Body of pancreas (tissue), 4 donors: ENCODE data around the gene TGFB2. TPM values are rescaled to one million over a fixed set of nuclear protein-coding genes. Genes with fewer than 3 reads are reported as not detected.

ENCODE experiments used
- ATAC-seq: fragments of 150-250 bp; one replicate; pipeline ENCODE4 v1.9.1; 2016
- DNase-seq, 4 donors: peaks; one replicate each; pipeline ENCODE4 v3.0.0-alpha.2; 2019
- H3K27ac ChIP-seq, 4 donors: fragments of 200-600 bp; sonication (generic); 1 replicate in 3 of 4; 2 replicates in 1 of 4; pipeline versions ENCODE4 v1.5.1 to v1.6.1; 2016 to 2019; ENCODE audit warnings: mild to moderate bottlenecking in 1 of 4, mixed read lengths in 1 of 4, moderate library complexity in 1 of 4
- H3K27me3 ChIP-seq, 2 donors: fragments of 200-600 bp; sonication (generic); one replicate each; pipeline ENCODE4 v1.6.0; 2016; ENCODE audit warnings: mild to moderate bottlenecking in 1 of 2
- H3K36me3 ChIP-seq, 2 donors: fragments of 200-600 bp; sonication (generic); replicated peaks in 1 of 2; 2 replicates each; pipeline ENCODE4 v1.5.1; 2016; ENCODE audit warnings: low read depth in 2 of 2; ENCODE audit not compliant: insufficient read depth in 1 of 2
- H3K4me1 ChIP-seq: fragments of 200-600 bp; sonication (generic); one replicate; pipeline ENCODE4 v1.6.0; 2016
- H3K4me3 ChIP-seq, 2 donors: fragments of 200-600 bp; sonication (generic); 1 replicate in 1 of 2; 2 replicates in 1 of 2; pipeline ENCODE4 v1.5.1; 2016 to 2019
- H3K9me3 ChIP-seq, 3 donors: fragments of 200-600 bp; sonication (generic); 1 replicate in 2 of 3; 2 replicates in 1 of 3; pipeline ENCODE4 v1.5.1; 2016
- POLR2A ChIP-seq, 3 donors: fragments of 450-650 bp; IDR thresholded peaks; one replicate each; pipeline ENCODE4 v1.6.1; 2016; ENCODE audit warnings: antibody characterized with exemption in 3 of 3, mild to moderate bottlenecking in 2 of 3
- WGBS, 2 donors: methylation state at CpG; one replicate each; pipeline ENCODE4 v1.1.5; 2017; 5-methylcytosine and 5-hydroxymethylcytosine counted together
- intact Hi-C: fragments of 100-400 bp; cut with DNase I; formaldehyde crosslinking; loops from one replicate; pipeline ENCODE4 v1.15.1; 2023
- total RNA-seq, 2 donors: library from RNA; depleted of rRNA; stranded (reverse); fragments of >200 nt; gene quantifications; one replicate each; pipeline ENCODE4 v1.1.0, GENCODE V29; 2016
- TF ChIP-seq, protein P1 (sequence below), 7 experiments: fragments of 450-650 bp in 4 of 7; fragments of 200-600 bp in 3 of 7; sonication (generic) in 3 of 7; IDR thresholded peaks; one replicate each; pipeline ENCODE4 v1.5.1; 2016 to 2019; ENCODE audit warnings: antibody characterized with exemption in 7 of 7

TGFB2 gene
- total RNA-seq, 2 donors from 2014 or later = 4.3 to 4.9 TPM

DNA sequence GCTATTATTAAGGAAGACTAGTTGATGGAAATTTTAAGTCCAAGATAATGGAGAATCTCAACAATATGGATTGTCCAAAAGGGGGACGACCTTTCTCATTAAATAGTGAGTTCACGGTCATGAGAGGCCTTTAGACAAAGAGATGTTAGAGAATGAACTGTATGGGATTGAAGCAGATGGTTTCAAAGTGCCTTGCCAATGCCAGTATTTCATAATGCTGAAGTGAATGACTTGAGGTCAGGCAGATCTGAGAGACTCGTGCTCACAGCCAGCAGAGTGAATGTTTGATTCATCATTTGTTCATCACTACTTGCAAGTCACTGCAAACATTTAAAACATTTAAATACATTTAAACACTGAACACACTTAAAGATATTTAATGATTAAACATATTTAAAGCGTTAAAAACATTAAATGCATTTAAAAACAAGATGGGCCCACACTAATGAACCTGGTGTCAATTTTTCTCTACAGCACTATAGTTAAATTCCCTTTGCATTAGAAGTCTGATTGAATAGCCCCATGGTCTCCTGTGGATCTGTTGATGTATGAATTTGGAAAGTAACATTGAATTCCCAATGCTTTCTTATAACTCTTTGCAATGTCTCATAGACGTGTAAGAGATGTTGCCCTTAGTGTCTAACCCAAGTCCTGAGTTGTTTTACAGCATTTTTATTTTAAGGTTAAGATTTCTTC is 80.7 kb downstream of the TGFB2 start:
- H3K9me3 ChIP-seq = no peaks in the 10 kb centered on the region
- peak overlapping the region in 1 of 4 donors; percentile 36 for H3K27ac ChIP-seq
- WGBS, 2 donors = 40 to 46% methylated on average over 5 of the region's 5 CpGs

DNA sequence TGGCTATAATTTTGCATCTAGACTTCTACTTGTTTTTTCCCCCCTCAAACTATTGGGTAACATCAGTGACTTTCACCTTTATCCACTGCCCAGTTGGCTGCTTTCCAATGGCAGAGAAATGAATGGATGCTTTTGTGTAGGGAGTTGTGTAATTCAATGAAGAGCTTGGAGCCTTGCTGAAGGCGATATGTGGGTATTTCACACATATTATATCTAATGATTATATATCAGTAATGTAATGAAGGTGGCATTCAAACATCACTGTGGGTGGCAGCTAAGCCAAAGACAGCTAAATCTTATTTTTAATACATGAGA is 81.2 kb downstream of the TGFB2 start:
- Histone ChIP-seq H3K27me3 (no peaks in the 10 kb centered on the region), H3K27ac (peak overlapping the region in 2 of 4 donors; percentile 15 to 36), H3K9me3 (no peaks in the 10 kb centered on the region), H3K4me3 (no peak overlapping the region), H3K36me3 (no peaks in the 10 kb centered on the region), H3K4me1 (no peaks in the 10 kb centered on the region)
- no peak for TF ChIP-seq POLR2A (IDR thresholded peaks at IDR 0.05)
- peak; percentile 27 to 63 (median 55) for DNase-seq
- ATAC-seq = peak; percentile 70
- intact Hi-C loops = no loop called here
- WGBS, 2 donors = 29% methylated on average over 1 of the region's 1 CpG

More for the DNA sequence above, 80.7 kb downstream of the TGFB2 start:
- Histone ChIP-seq H3K36me3 (no peaks in the 10 kb centered on the region), H3K4me1 (no peaks in the 10 kb centered on the region), H3K4me3 (no peak overlapping the region), H3K27me3 (no peaks in the 10 kb centered on the region)
- ATAC-seq = no peak
- TF ChIP-seq, protein P1, sequence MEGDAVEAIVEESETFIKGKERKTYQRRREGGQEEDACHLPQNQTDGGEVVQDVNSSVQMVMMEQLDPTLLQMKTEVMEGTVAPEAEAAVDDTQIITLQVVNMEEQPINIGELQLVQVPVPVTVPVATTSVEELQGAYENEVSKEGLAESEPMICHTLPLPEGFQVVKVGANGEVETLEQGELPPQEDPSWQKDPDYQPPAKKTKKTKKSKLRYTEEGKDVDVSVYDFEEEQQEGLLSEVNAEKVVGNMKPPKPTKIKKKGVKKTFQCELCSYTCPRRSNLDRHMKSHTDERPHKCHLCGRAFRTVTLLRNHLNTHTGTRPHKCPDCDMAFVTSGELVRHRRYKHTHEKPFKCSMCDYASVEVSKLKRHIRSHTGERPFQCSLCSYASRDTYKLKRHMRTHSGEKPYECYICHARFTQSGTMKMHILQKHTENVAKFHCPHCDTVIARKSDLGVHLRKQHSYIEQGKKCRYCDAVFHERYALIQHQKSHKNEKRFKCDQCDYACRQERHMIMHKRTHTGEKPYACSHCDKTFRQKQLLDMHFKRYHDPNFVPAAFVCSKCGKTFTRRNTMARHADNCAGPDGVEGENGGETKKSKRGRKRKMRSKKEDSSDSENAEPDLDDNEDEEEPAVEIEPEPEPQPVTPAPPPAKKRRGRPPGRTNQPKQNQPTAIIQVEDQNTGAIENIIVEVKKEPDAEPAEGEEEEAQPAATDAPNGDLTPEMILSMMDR (IDR thresholded peaks at IDR 0.05) = no peak
- no peak for TF ChIP-seq POLR2A (IDR thresholded peaks at IDR 0.05)
- no peak for DNase-seq
- intact Hi-C loops = no loop called here

DNA sequence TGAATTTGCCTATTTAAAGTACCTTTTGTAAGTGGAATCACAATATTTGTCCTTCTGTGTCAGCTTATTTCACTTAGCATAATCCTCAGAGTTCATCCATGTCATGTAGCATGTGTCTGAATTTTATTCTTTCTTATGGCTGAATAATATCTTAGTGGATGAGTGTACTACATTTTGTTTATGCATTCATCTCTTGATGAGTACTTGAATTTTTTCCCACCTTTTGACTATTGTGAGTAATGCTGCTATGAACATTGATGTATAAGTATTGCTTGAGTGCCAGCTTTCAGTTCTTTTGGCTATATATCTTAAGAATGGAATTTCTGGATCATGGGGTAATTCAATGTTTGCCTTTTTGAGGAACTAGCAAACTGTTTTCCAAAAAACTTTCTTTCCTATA is 84.2 kb downstream of the TGFB2 start:
- no peak overlapping the region for H3K4me3 ChIP-seq
- H3K27ac ChIP-seq = no peak overlapping the region
- TF ChIP-seq, protein P1 (IDR thresholded peaks at IDR 0.05) = no peak
- no peak for TF ChIP-seq POLR2A (IDR thresholded peaks at IDR 0.05)
- H3K27me3 ChIP-seq = no peaks in the 10 kb centered on the region
- no peak for ATAC-seq
- DNase-seq = no peak
- no peaks in the 10 kb centered on the region for H3K36me3 ChIP-seq
- H3K9me3 ChIP-seq = no peaks in the 10 kb centered on the region
- intact Hi-C loops = no loop called here
- no peaks in the 10 kb centered on the region for H3K4me1 ChIP-seq

DNA sequence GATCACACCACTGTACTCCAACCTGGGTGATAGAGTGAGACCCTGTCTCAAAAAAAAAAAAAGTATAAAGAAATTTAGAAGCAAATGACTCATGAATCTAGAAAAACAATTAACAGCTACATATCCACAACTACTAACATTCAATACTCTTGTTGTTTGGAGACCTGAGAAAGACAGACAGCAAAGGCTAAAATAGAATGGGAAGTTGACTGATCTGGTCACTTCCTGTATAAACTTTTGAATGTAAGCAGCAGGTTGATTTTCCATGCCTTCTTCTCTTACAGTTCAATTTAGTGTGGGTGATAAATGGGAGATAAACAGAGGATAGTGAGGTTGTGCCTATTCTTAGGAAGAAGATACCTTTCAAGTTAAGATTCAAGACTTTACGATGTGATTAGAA is 85.2 kb downstream of the TGFB2 start:
- 82 to 85% methylated on average over 1 of the region's 1 CpG for WGBS, 2 donors

DNA sequence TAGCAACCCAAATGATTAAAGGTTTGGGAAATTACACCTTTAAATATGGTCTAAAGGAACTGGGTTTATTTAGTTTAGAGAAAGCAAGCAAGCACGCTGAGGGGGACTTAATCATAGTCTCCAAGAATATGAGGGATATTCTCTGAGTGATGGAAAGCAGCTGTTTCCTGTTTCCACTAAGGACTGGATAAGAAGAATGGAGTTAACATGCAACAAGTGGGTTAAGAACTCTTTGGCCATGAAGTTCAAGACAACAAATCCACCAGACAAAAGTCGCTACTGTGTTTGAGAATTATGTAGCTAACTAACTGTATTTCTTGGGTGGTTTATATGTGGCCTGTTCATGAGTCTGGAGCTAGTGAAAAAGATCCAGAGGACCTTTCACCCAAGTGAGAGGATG is 85.7 kb downstream of the TGFB2 start:
- no peak overlapping the region for H3K4me3 ChIP-seq
- H3K36me3 ChIP-seq = no peaks in the 10 kb centered on the region
- H3K27me3 ChIP-seq = no peaks in the 10 kb centered on the region
- H3K9me3 ChIP-seq = no peaks in the 10 kb centered on the region
- no peak for ATAC-seq
- WGBS, 2 donors = 61 to 89% methylated on average over 2 of the region's 2 CpGs
- intact Hi-C loops = no loop called here
- no peak for TF ChIP-seq POLR2A (IDR thresholded peaks at IDR 0.05)
- TF ChIP-seq, protein P1 (IDR thresholded peaks at IDR 0.05) = no peak
- no peak for DNase-seq
- no peak overlapping the region for H3K27ac ChIP-seq
- H3K4me1 ChIP-seq = no peaks in the 10 kb centered on the region

More for the DNA sequence above, 85.2 kb downstream of the TGFB2 start:
- no peaks in the 10 kb centered on the region for H3K9me3 ChIP-seq
- no peak overlapping the region for H3K27ac ChIP-seq
- intact Hi-C loops = no loop called here
- no peaks in the 10 kb centered on the region for H3K4me1 ChIP-seq
- no peak for ATAC-seq
- TF ChIP-seq, protein P1 (IDR thresholded peaks at IDR 0.05) = no peak
- TF ChIP-seq POLR2A (IDR thresholded peaks at IDR 0.05) = no peak
- DNase-seq = no peak
- no peak overlapping the region for H3K4me3 ChIP-seq
- H3K36me3 ChIP-seq = no peaks in the 10 kb centered on the region
- H3K27me3 ChIP-seq = no peaks in the 10 kb centered on the region
